Measurements from ENCODE around the gene COL6A1.

The COL6A1 gene

GRCh38 chr21:46018615-46019014, 37.0 kb downstream of the COL6A1 start:
- H3K23ac ChIP-seq (ENCODE audit: low read length), result no peak overlapping the region
- H3K4me3 ChIP-seq (ENCODE audit: low read depth, low read length), result no peak overlapping the region
- WGBS (ENCODE audit: extremely low coverage, insufficient coverage, insufficient read length), result no CpG with 5 or more reads among the region's 3 CpGs
- no peak overlapping the region for H3K18ac ChIP-seq (ENCODE audit: low read length)
- H4K12ac ChIP-seq (ENCODE audit: low read depth, low read length), result no peak overlapping the region
- H4K8ac ChIP-seq (ENCODE audit: low read depth, low read length), result no peak overlapping the region
- H3K36me3 ChIP-seq (ENCODE audit: control insufficient read depth in 1 of 2, insufficient read depth in 2 of 2, low read length in 2 of 2), result no peaks in the 10 kb centered on the region
- peaks cover 3% of the 10 kb centered on the region for H3K9me3 ChIP-seq (ENCODE audit: insufficient read depth, low read depth, low read length)
- peaks cover 4 to 10% of the 10 kb centered on the region in 2 experiments for H3K4me1 ChIP-seq (ENCODE audit: control insufficient read depth in 1 of 2, insufficient read depth in 2 of 2, low read length in 2 of 2)
- H4K91ac ChIP-seq (ENCODE audit: low read depth, low read length), result no peak overlapping the region
- DNase-seq, result no peak
- H3K9ac ChIP-seq (ENCODE audit: low read length), result no peak overlapping the region
- H3K4me2 ChIP-seq (ENCODE audit: low read length), result no peak overlapping the region
- H3K79me2 ChIP-seq (ENCODE audit: control insufficient read depth, insufficient read depth, low read length, poor library complexity), result peaks cover 1% of the 10 kb centered on the region
- no peak overlapping the region for H3K27ac ChIP-seq (ENCODE audit: low read depth, low read length)
- no peaks in the 10 kb centered on the region for H3K27me3 ChIP-seq (ENCODE audit: insufficient read depth, low read length)
- H3K79me1 ChIP-seq (ENCODE audit: low read length), result no peaks in the 10 kb centered on the region
- no peak overlapping the region for H3K4ac ChIP-seq (ENCODE audit: low read depth, low read length)
- H3K14ac ChIP-seq (ENCODE audit: low read length), result no peak overlapping the region
- no peak overlapping the region for H2BK5ac ChIP-seq (ENCODE audit: low read depth, low read length, poor library complexity)
- no peak overlapping the region for H2AFZ ChIP-seq (ENCODE audit: insufficient read depth, low read length, poor library complexity)
- H2BK120ac ChIP-seq (ENCODE audit: insufficient read depth, low read length, poor library complexity), result no peak overlapping the region
- no peak overlapping the region for H2BK12ac ChIP-seq (ENCODE audit: low read length)
- no peak overlapping the region for H2AK5ac ChIP-seq (ENCODE audit: low read length)

GRCh38 chr21:46020581-46020980, 39.0 kb downstream of the COL6A1 start:
- Histone ChIP-seq H3K18ac (ENCODE audit: low read length) (no peak overlapping the region), H2BK5ac (ENCODE audit: low read depth, low read length, poor library complexity) (no peak overlapping the region), H3K4me1 (ENCODE audit: control insufficient read depth in 1 of 2, insufficient read depth in 2 of 2, low read length in 2 of 2) (peaks cover 4 to 14% of the 10 kb centered on the region in 2 experiments), H3K79me2 (ENCODE audit: control insufficient read depth, insufficient read depth, low read length, poor library complexity) (peaks cover 1% of the 10 kb centered on the region), H3K23ac (ENCODE audit: low read length) (no peak overlapping the region), H3K4ac (ENCODE audit: low read depth, low read length) (no peak overlapping the region), H3K9ac (ENCODE audit: low read length) (no peak overlapping the region), H3K79me1 (ENCODE audit: low read length) (peaks cover 2% of the 10 kb centered on the region), H3K36me3 (ENCODE audit: control insufficient read depth in 1 of 2, insufficient read depth in 2 of 2, low read length in 2 of 2) (no peaks in the 10 kb centered on the region), H3K9me3 (ENCODE audit: insufficient read depth, low read depth, low read length) (peaks cover 3% of the 10 kb centered on the region), H2AK5ac (ENCODE audit: low read length) (no peak overlapping the region), H4K91ac (ENCODE audit: low read depth, low read length) (no peak overlapping the region), H3K27me3 (ENCODE audit: insufficient read depth, low read length) (no peaks in the 10 kb centered on the region), H2BK120ac (ENCODE audit: insufficient read depth, low read length, poor library complexity) (no peak overlapping the region), H3K27ac (ENCODE audit: low read depth, low read length) (no peak overlapping the region), H4K8ac (ENCODE audit: low read depth, low read length) (no peak overlapping the region), H4K12ac (ENCODE audit: low read depth, low read length) (no peak overlapping the region), H2AFZ (ENCODE audit: insufficient read depth, low read length, poor library complexity) (no peak overlapping the region), H2BK12ac (ENCODE audit: low read length) (no peak overlapping the region), H3K4me3 (ENCODE audit: low read depth, low read length) (no peak overlapping the region), H3K14ac (ENCODE audit: low read length) (no peak overlapping the region), H3K4me2 (ENCODE audit: low read length) (no peak overlapping the region)
- DNase-seq, result no peak
- no CpG with 5 or more reads among the region's 6 CpGs for WGBS (ENCODE audit: extremely low coverage, insufficient coverage, insufficient read length)

GRCh38 chr21:46021398-46021797, 39.8 kb downstream of the COL6A1 start:
- H4K12ac ChIP-seq (ENCODE audit: low read depth, low read length), result no peak overlapping the region
- no peak overlapping the region for H2AFZ ChIP-seq (ENCODE audit: insufficient read depth, low read length, poor library complexity)
- no peak overlapping the region for H3K14ac ChIP-seq (ENCODE audit: low read length)
- H3K9ac ChIP-seq (ENCODE audit: low read length), result no peak overlapping the region
- no peaks in the 10 kb centered on the region for H3K36me3 ChIP-seq (ENCODE audit: control insufficient read depth in 1 of 2, insufficient read depth in 2 of 2, low read length in 2 of 2)
- WGBS (ENCODE audit: extremely low coverage, insufficient coverage, insufficient read length), result no CpG with 5 or more reads among the region's 7 CpGs
- H3K79me2 ChIP-seq (ENCODE audit: control insufficient read depth, insufficient read depth, low read length, poor library complexity), result peaks cover 1% of the 10 kb centered on the region
- H2BK5ac ChIP-seq (ENCODE audit: low read depth, low read length, poor library complexity), result no peak overlapping the region
- H2AK5ac ChIP-seq (ENCODE audit: low read length), result no peak overlapping the region
- H2BK120ac ChIP-seq (ENCODE audit: insufficient read depth, low read length, poor library complexity), result no peak overlapping the region
- H2BK12ac ChIP-seq (ENCODE audit: low read length), result no peak overlapping the region
- no peak overlapping the region for H4K8ac ChIP-seq (ENCODE audit: low read depth, low read length)
- no peak overlapping the region for H3K18ac ChIP-seq (ENCODE audit: low read length)
- no peaks in the 10 kb centered on the region for H3K27me3 ChIP-seq (ENCODE audit: insufficient read depth, low read length)
- no peak overlapping the region for H3K4ac ChIP-seq (ENCODE audit: low read depth, low read length)
- H3K27ac ChIP-seq (ENCODE audit: low read depth, low read length), result no peak overlapping the region
- H3K9me3 ChIP-seq (ENCODE audit: insufficient read depth, low read depth, low read length), result peaks cover 3% of the 10 kb centered on the region
- H3K4me3 ChIP-seq (ENCODE audit: low read depth, low read length), result no peak overlapping the region
- peaks cover 2% of the 10 kb centered on the region for H3K79me1 ChIP-seq (ENCODE audit: low read length)
- H3K4me2 ChIP-seq (ENCODE audit: low read length), result no peak overlapping the region
- no peak overlapping the region for H3K23ac ChIP-seq (ENCODE audit: low read length)
- DNase-seq, result no peak
- H3K4me1 ChIP-seq (ENCODE audit: control insufficient read depth in 1 of 2, insufficient read depth in 2 of 2, low read length in 2 of 2), result peaks cover 4 to 14% of the 10 kb centered on the region in 2 experiments
- H4K91ac ChIP-seq (ENCODE audit: low read depth, low read length), result no peak overlapping the region

GRCh38 chr21:46021978-46022544, 40.5 kb downstream of the COL6A1 start:
- H2AK5ac ChIP-seq (ENCODE audit: low read length), result no peak overlapping the region
- H3K79me1 ChIP-seq (ENCODE audit: low read length), result peaks cover 2% of the 10 kb centered on the region
- no peak overlapping the region for H4K8ac ChIP-seq (ENCODE audit: low read depth, low read length)
- H3K18ac ChIP-seq (ENCODE audit: low read length), result no peak overlapping the region
- no peak overlapping the region for H3K4ac ChIP-seq (ENCODE audit: low read depth, low read length)
- no peak overlapping the region for H2AFZ ChIP-seq (ENCODE audit: insufficient read depth, low read length, poor library complexity)
- peaks cover 3% of the 10 kb centered on the region for H3K9me3 ChIP-seq (ENCODE audit: insufficient read depth, low read depth, low read length)
- no peak overlapping the region for H4K91ac ChIP-seq (ENCODE audit: low read depth, low read length)
- peaks cover 4 to 14% of the 10 kb centered on the region in 2 experiments for H3K4me1 ChIP-seq (ENCODE audit: control insufficient read depth in 1 of 2, insufficient read depth in 2 of 2, low read length in 2 of 2)
- no peak overlapping the region for H2BK5ac ChIP-seq (ENCODE audit: low read depth, low read length, poor library complexity)
- no peak overlapping the region for H3K14ac ChIP-seq (ENCODE audit: low read length)
- no peak overlapping the region for H3K9ac ChIP-seq (ENCODE audit: low read length)
- no peak overlapping the region for H2BK120ac ChIP-seq (ENCODE audit: insufficient read depth, low read length, poor library complexity)
- peak in 1 of 2 donors; percentile 53 for DNase-seq
- H3K27me3 ChIP-seq (ENCODE audit: insufficient read depth, low read length), result no peaks in the 10 kb centered on the region
- WGBS (ENCODE audit: extremely low coverage, insufficient coverage, insufficient read length), result no CpG with 5 or more reads among the region's 23 CpGs
- H4K12ac ChIP-seq (ENCODE audit: low read depth, low read length), result no peak overlapping the region
- H3K4me3 ChIP-seq (ENCODE audit: low read depth, low read length), result no peak overlapping the region
- no peaks in the 10 kb centered on the region for H3K36me3 ChIP-seq (ENCODE audit: control insufficient read depth in 1 of 2, insufficient read depth in 2 of 2, low read length in 2 of 2)
- H3K79me2 ChIP-seq (ENCODE audit: control insufficient read depth, insufficient read depth, low read length, poor library complexity), result peaks cover 1% of the 10 kb centered on the region
- no peak overlapping the region for H2BK12ac ChIP-seq (ENCODE audit: low read length)
- H3K23ac ChIP-seq (ENCODE audit: low read length), result no peak overlapping the region
- no peak overlapping the region for H3K4me2 ChIP-seq (ENCODE audit: low read length)
- no peak overlapping the region for H3K27ac ChIP-seq (ENCODE audit: low read depth, low read length)

Measured in trophoblast cell (in vitro differentiated cells and primary cell).